SU-DHL-6 (cell line): ENCODE data around the gene KCNK1.

Source experiments
- EZH2phosphoT487 ChIP-seq: fragments of 200-600 bp; sonication (generic), shearing (Covaris generic); conservative IDR thresholded peaks from 2 replicates; pipeline ENCODE4 v1.6.1; 2018; ENCODE audit warnings: mild to moderate bottlenecking, antibody characterized with exemption, low read length, moderate library complexity, mixed read lengths
- TF ChIP-seq, protein P1 (sequence below): fragments of 200-600 bp; sonication (generic); IDR thresholded peaks from one replicate; pipeline ENCODE4 v1.5.1; 2017; ENCODE audit warnings: antibody characterized with exemption, mild to moderate bottlenecking, low read length, moderate library complexity; ENCODE audit not compliant: insufficient read depth, poor library complexity, severe bottlenecking

DNA sequence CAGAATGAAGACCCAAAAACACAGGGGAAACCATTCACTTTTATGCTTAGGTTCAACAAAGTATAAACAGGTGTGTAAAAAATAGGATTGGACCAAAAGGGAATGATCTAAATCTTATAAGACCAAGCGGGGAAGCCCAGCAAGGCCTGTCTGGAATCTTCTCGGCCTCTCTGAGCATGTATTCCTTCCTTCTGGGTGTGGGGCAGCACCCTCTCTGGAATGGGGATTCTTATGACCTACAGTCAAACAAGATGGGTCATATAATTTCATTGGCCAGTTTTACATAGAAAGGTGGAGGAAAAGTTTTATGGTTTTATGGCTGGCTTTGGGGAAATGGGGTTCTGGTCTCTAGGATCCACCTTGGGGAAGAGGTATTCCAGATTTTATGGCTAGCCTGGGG, 11.2 kb downstream of the KCNK1 start:
- TF ChIP-seq, protein P1, sequence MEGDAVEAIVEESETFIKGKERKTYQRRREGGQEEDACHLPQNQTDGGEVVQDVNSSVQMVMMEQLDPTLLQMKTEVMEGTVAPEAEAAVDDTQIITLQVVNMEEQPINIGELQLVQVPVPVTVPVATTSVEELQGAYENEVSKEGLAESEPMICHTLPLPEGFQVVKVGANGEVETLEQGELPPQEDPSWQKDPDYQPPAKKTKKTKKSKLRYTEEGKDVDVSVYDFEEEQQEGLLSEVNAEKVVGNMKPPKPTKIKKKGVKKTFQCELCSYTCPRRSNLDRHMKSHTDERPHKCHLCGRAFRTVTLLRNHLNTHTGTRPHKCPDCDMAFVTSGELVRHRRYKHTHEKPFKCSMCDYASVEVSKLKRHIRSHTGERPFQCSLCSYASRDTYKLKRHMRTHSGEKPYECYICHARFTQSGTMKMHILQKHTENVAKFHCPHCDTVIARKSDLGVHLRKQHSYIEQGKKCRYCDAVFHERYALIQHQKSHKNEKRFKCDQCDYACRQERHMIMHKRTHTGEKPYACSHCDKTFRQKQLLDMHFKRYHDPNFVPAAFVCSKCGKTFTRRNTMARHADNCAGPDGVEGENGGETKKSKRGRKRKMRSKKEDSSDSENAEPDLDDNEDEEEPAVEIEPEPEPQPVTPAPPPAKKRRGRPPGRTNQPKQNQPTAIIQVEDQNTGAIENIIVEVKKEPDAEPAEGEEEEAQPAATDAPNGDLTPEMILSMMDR = no peak
- no peak for TF ChIP-seq EZH2phosphoT487
